ENCODE measurements around the gene BCAT1. TPM values are rescaled to one million over a fixed set of nuclear protein-coding genes. Genes with fewer than 3 reads are reported as not detected.

BCAT1 gene
- 10.0 to 12.6 TPM (median 11.1 TPM) in 5 replicates for total RNA-seq (2022; extraction: Qiagen RNA extraction; ENCODE audit: low read depth)

GRCh38 chr12:24948757-24949722, at the start of gene BCAT1:
BCAT1 (minus strand) TSS chr12:24949101; CDS start chr12:24948932, 169 bp downstream.

Other genes starting within 250 kb of the BCAT1 start
- gene DNAI7, start 246.1 kb upstream of the BCAT1 start, total RNA-seq (2022; extraction: Qiagen RNA extraction; ENCODE audit: low read depth), result 0.07 to 0.36 TPM (median 0.15 TPM) in 5 replicates
- gene ETFRF1, start 246.1 kb upstream of the BCAT1 start, total RNA-seq (2022; extraction: Qiagen RNA extraction; ENCODE audit: low read depth), result 7.1 to 10.9 TPM (median 8.9 TPM) in 5 replicates

All from A549 treated with CpdA at 1 μM for 4 hours (cell line).